Effector memory CD4-positive, alpha-beta T cell (primary cell): ENCODE data around the gene ARPC1B.
A peak's percentile ranks its signal among the peaks of the same experiment; 100 is the strongest.
"Not testable (repeated sequence)": the region's sequence is repeated elsewhere in the genome, so short reads cannot be mapped to it uniquely, and the experiment has no call there.

Experiments
- DNase-seq, 3 donors: peaks; one replicate each; pipeline ENCODE4 v3.0.0-alpha.2; 2020
- H3K27ac ChIP-seq: 2 replicates; pipeline ENCODE4 v1.7.0; 2013; ENCODE audit warnings: mild to moderate bottlenecking, low read length, moderate library complexity; ENCODE audit not compliant: insufficient read depth, poor library complexity, severe bottlenecking
- H3K27me3 ChIP-seq: replicated peaks from 2 replicates; pipeline ENCODE4 v1.7.0; 2013; ENCODE audit warnings: mild to moderate bottlenecking, low read length; ENCODE audit not compliant: insufficient read depth, control insufficient read depth, poor library complexity, severe bottlenecking
- H3K36me3 ChIP-seq: 2 replicates; pipeline ENCODE4 v1.7.0; 2013; ENCODE audit warnings: mild to moderate bottlenecking, low read length, moderate library complexity; ENCODE audit not compliant: control insufficient read depth, insufficient read depth
- H3K4me1 ChIP-seq: 2 replicates; pipeline ENCODE4 v1.7.0; 2013; ENCODE audit warnings: low read length, mild to moderate bottlenecking; ENCODE audit not compliant: control insufficient read depth, insufficient read depth, poor library complexity, severe bottlenecking
- H3K4me3 ChIP-seq: 2 replicates; pipeline ENCODE4 v1.7.0; 2013; ENCODE audit warnings: low read length, low read depth, mild to moderate bottlenecking; ENCODE audit not compliant: insufficient read depth, poor library complexity, severe bottlenecking
- H3K9me3 ChIP-seq: 2 replicates; pipeline ENCODE4 v1.7.0; 2013; ENCODE audit warnings: mild to moderate bottlenecking, low read length, moderate library complexity; ENCODE audit not compliant: control insufficient read depth

Gene ARPC1B

DNA sequence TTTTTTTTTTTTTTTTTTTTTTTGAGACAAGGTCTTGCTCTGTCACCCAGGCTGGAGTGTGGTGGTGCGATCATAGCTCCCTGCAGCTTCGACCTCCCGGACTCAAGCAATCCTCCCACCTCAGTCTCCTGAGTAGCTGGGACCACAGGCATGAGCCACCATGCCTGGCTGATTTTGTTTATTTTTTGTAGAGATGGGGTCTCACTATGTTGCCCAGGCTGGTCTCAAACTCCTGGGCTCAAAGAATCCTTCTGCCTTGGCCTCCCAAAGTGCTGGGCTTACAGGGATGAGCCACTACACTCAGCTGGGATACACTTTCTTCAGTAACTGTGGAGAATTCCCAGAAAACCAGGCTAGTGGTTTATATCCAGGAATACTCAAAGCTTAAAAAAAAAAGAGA is 23.9 kb upstream of the ARPC1B start:
- not testable (repeated sequence) for H3K27ac ChIP-seq, H3K9me3 ChIP-seq, DNase-seq, H3K27me3 ChIP-seq, H3K4me1 ChIP-seq, H3K4me3 ChIP-seq
- peaks cover 75% of the 10 kb centered on the region for H3K36me3 ChIP-seq

DNA sequence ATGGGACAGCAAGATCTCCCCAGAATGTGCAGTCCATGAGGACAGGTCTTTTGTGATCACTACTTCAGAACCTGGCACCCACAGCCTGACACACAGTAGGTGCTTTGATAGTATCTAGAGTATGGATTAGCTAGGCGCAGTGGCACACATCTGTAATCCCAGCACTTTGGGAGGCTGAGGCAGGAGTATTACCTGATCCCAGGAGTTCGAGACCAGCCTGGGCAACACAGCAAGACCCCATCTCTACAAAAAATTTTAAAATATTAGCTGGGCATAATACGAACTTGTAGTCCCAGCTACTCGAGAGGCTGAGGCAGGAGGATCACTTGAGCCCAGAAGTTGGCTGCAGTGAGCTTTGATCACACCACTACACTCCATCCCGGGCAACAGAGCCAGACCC is 22.3 kb upstream of the ARPC1B start:
- H3K27me3 ChIP-seq, result no peaks in the 10 kb centered on the region
- no peaks in the 10 kb centered on the region for H3K4me1 ChIP-seq
- H3K27ac ChIP-seq, result no peak overlapping the region
- H3K4me3 ChIP-seq, result no peak overlapping the region
- DNase-seq, result no peak
- H3K9me3 ChIP-seq, result no peaks in the 10 kb centered on the region
- H3K36me3 ChIP-seq, result peaks cover 71% of the 10 kb centered on the region

DNA sequence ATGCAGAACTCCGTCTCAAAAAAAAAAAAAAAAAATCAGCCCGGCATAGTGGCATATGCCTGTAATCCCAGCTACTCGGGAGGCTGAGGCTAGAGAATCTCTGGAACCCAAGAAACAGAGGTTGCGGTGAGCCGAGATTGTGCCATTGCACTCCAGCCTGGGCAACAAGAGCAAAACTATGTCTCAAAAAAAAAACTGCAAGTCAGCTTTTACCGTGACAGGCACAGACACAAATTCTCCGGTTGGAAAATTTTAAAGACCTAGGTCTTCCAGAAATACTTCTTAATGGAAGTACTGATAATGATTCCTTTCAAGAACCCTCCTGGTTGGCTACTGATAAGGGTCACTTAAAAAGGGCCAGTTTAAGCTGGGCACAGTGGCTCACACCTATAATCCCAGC is 19.4 kb upstream of the ARPC1B start:
- Histone ChIP-seq H3K27ac (no peak overlapping the region), H3K36me3 (peaks cover 74% of the 10 kb centered on the region), H3K27me3 (no peaks in the 10 kb centered on the region), H3K4me3 (no peak overlapping the region), H3K4me1 (no peaks in the 10 kb centered on the region), H3K9me3 (no peaks in the 10 kb centered on the region)
- no peak for DNase-seq

DNA sequence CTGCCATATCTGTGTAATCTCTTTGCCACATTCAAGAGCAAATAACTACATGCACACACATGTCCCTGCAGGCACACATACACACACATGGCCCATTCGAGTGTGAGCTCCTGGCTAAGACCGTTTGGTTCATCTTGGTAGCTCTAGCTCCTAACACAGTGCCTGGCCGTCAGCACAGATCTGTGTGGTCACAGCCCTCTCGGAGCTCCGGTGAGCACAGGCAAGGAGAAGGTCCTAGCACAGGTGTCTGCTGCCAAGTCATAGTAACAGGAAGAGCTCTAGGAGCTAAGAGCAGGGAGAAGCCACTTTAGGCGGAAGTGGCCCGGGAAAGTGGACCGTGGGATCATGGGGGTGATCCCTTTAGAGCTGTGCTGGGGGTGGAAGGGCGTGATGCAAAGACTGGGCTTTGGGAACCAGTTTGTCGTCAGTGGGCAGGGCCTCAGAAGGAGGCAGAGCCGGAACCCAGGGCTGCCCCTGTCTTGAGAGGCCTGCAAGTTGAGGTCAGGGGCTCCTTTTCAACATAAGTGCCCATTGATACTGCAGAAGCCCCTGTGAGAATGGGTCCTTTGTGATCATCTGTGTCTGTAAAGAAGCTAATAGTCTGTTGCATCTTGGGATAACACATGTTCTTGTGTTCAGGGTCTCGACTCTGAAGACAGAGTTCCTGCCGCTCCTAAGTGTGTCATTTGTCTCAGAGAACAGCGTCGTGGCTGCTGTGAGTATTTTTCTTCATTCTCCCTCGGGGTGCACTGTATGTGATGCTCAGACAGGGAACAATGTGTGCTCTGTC is 16.6 kb upstream of the ARPC1B start:
- H3K27me3 ChIP-seq, result no peaks in the 10 kb centered on the region
- peaks cover 57% of the 10 kb centered on the region for H3K36me3 ChIP-seq
- H3K9me3 ChIP-seq, result no peaks in the 10 kb centered on the region
- DNase-seq, result no peak
- no peak overlapping the region for H3K4me3 ChIP-seq
- H3K4me1 ChIP-seq, result no peaks in the 10 kb centered on the region
- H3K27ac ChIP-seq, result no peak overlapping the region

DNA sequence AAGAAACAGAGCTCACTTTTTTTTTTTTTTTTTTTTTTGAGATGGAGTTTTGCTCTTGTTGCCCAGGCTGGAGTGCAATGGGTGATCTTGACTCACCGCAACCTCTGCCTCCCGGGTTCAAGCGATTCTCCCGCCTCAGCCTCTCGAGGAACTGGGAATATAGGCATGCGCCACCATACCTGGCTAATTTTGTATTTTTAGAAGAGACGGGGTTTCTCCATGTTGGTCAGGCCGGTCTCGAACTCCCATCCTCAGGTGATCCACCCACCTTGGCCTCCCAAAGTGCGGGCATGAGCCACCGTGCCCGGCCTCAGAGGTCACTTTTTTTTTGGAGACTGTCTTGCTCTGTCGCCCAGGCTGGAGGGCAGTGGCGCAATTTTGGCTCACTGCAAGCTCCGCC is 16.0 kb upstream of the ARPC1B start:
- H3K4me3 ChIP-seq, H3K27me3 ChIP-seq, DNase-seq, H3K4me1 ChIP-seq, H3K9me3 ChIP-seq, H3K27ac ChIP-seq: not testable (repeated sequence)
- peaks cover 62% of the 10 kb centered on the region for H3K36me3 ChIP-seq

DNA sequence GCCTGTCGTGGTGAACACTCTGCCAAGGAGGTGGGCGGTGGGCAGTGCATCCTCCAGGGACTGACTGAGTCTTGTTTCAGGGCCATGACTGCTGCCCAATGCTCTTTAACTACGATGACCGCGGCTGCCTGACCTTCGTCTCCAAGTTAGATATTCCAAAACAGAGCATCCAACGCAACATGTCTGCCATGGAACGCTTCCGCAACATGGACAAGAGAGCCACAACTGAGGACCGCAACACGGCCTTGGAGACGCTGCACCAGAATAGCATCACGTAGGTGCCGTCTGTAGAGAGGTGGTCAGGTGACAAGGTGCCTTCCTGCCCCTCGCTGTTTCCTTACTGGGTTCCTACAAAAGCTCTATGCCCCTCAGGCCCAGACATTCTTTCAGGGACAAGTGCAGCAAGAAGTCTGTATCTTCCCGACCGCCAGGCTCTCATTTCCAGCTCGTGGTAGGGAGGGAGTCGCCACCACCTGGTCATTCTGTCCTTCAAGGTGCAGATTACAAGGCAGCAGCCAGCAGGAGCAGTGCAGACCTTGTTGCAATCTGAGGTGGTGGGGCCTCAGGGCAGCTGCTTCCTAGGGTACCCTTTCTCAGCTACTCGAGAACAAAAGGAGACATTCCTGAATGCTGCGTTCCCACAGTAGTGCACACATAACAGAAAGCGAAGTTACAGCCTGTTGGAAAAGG is 14.9 kb upstream of the ARPC1B start:
- DNase-seq, result no peak
- H3K4me3 ChIP-seq, result no peak overlapping the region
- H3K4me1 ChIP-seq, result no peaks in the 10 kb centered on the region
- H3K27me3 ChIP-seq, result no peaks in the 10 kb centered on the region
- peaks cover 63% of the 10 kb centered on the region for H3K36me3 ChIP-seq
- H3K9me3 ChIP-seq, result no peaks in the 10 kb centered on the region
- H3K27ac ChIP-seq, result no peak overlapping the region

DNA sequence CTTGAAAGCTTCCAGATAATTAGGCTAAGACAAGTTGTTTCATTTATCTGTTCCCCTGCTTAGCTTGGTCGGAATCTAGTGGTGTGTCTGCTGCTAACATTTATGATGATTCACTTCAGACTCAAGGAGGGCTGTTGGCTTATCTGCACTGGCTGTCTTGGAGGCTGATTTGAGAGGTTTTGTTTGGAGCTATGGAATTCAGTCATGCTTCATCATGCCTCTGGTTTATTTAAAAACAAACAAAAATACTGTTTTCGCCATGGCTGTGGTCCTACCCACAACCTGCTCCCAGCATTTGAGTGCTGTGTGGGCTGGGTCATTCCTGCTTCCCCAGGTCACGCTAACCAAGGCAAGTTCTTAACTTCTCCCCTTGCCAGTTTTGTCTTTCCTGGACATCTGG is 11.7 kb upstream of the ARPC1B start:
- no peaks in the 10 kb centered on the region for H3K27me3 ChIP-seq
- no peak for DNase-seq
- no peak overlapping the region for H3K4me3 ChIP-seq
- H3K36me3 ChIP-seq, result peaks cover 60% of the 10 kb centered on the region
- no peaks in the 10 kb centered on the region for H3K4me1 ChIP-seq
- no peaks in the 10 kb centered on the region for H3K9me3 ChIP-seq
- no peak overlapping the region for H3K27ac ChIP-seq

DNA sequence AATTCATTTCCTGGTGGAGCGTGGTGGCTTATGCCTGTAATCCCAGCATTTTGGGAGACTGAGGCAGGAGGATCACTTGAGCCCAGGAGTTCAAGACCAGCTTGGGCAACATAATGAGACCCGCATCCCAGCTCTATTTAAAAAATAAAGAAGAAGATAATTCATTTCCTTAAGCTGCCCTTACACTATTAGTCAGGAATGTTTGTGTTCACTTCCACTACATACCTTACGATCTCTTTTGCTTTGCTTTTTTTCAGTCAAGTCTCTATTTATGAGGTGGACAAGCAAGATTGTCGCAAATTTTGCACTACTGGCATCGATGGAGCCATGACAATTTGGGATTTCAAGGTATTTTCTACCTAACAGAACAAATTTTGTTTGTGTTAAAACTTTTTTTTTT is 11.2 kb upstream of the ARPC1B start:
- Histone ChIP-seq H3K27ac (no peak overlapping the region), H3K4me1 (no peaks in the 10 kb centered on the region), H3K27me3 (no peaks in the 10 kb centered on the region), H3K4me3 (no peak overlapping the region), H3K9me3 (no peaks in the 10 kb centered on the region), H3K36me3 (peaks cover 55% of the 10 kb centered on the region)
- no peak for DNase-seq

DNA sequence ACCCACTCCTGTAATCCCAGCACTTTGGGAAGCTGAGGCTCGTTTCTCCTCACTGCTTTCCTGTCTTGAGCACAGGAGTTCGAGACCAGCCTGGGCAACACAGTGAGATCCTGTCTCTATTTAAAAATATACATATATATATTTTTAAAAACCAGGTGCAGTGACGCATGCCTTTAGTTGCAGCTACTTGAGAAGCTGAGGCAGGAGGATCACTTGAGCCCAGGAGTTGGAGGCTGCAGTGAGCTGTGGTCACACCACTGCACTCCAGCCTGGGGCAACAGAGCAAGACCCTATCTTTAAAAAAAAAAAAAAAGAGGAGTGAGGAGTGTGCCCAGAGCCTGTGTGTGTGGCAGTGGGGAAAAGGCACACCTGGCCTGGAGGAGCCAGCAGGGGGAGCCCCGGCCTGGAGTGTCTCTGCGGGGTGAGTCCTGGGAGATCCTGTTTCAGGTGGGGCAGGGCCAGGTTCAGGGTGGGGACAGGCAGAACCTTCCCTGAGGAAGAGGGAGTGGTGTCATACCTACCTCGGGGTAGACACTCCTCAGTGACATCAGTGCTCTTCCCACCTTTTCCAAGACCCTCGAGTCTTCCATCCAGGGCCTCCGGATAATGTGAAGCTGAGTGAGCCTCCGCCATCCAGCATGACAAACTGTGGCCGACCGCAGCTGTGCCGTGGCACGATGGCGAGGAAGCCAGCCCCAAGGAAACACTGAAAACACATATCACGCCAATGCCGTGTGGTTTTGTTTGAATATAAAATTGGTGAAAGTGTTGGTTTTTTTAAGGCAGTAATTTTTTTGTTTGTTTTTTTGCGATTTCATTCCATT is 9.0 kb upstream of the ARPC1B start:
- no peak overlapping the region for H3K27ac ChIP-seq
- H3K4me1 ChIP-seq, result no peaks in the 10 kb centered on the region
- no peaks in the 10 kb centered on the region for H3K27me3 ChIP-seq
- peaks cover 40% of the 10 kb centered on the region for H3K36me3 ChIP-seq
- H3K4me3 ChIP-seq, result no peak overlapping the region
- peak; percentile 51 to 57 (median 54) for DNase-seq
- H3K9me3 ChIP-seq, result no peaks in the 10 kb centered on the region

DNA sequence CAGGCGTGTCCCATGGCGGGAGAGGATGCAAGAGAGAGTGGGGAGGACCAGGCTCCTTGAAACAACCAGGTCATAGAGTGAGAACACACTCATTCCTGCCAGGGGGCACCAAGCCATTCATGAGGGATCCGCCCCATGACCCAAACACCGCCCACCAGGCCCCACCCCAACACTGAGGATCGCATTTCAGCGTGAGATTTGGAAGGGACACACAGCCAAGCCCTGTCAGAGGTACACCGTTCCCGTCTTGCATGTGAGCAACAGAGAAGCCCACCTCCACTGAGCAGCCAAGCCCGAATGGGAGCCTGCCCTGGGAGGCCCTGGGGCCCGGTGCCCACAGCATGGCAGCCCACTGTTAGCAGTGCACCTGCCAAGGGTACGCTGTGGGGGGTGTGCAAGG is 7.9 kb upstream of the ARPC1B start:
- H3K36me3 ChIP-seq, result peaks cover 34% of the 10 kb centered on the region
- H3K4me1 ChIP-seq, result no peaks in the 10 kb centered on the region
- no peak for DNase-seq
- H3K27ac ChIP-seq, result no peak overlapping the region
- no peaks in the 10 kb centered on the region for H3K27me3 ChIP-seq
- no peak overlapping the region for H3K4me3 ChIP-seq
- H3K9me3 ChIP-seq, result no peaks in the 10 kb centered on the region
